Measurements from ENCODE around the gene DGCR6L.
"Not testable (repeated sequence)": the region's sequence is repeated elsewhere in the genome, so short reads cannot be mapped to it uniquely, and the experiment has no call there.

DGCR6L gene

GRCh38 chr22:20325996-20326395, 6.1 kb upstream of the DGCR6L start:
- not testable (repeated sequence) for DNase-seq (ENCODE audit: low read depth in 2 of 2)

- no peak for DNase-seq (ENCODE audit: low read depth in 2 of 2)
These were observed 4.3 kb upstream of the DGCR6L start for GRCh38 chr22:20324139-20324516.

- DNase-seq (ENCODE audit: low read depth in 2 of 2), result not testable (repeated sequence)
These were observed 1.8 kb upstream of the DGCR6L start for GRCh38 chr22:20321552-20322211.

- DNase-seq (ENCODE audit: low read depth in 2 of 2), result not testable (repeated sequence)
These were observed 1.0 kb upstream of the DGCR6L start for GRCh38 chr22:20320659-20321551.

DNA sequence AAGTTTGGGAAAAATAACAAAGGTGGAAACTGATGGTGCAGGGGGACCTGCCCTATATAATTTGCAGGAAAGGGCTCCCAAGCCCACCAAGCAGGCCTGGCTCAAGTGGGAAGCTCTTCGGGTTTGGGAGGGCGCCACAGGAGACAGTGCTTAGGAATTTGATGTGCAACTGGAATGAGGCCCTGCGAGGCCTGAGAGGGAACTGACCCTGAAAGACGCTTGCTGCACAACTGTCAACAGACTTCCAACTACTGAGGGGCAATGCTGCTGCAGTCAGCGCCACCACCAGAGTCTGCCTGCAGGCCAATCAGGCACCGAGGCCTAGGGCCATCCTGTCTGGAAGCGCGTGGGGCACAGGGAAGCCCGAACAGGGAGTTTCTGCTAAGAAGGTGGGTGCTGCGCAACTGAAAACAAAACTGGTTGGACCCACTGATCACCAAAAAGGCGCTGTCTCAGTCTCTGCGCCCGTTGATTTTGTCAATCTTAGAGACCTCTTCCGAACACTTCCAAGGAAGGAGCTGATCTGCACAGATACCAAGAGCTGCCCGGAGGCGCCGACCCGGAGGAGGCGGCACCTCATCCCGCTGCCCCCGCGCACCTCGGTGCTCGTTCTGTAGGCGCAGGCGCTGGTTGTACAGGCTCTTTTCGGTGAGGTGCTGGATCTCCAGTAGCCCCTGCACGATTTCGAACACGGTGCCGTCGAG, 667 bp downstream of the DGCR6L start:
- DNase-seq (ENCODE audit: low read depth in 2 of 2), result no peak

DNA sequence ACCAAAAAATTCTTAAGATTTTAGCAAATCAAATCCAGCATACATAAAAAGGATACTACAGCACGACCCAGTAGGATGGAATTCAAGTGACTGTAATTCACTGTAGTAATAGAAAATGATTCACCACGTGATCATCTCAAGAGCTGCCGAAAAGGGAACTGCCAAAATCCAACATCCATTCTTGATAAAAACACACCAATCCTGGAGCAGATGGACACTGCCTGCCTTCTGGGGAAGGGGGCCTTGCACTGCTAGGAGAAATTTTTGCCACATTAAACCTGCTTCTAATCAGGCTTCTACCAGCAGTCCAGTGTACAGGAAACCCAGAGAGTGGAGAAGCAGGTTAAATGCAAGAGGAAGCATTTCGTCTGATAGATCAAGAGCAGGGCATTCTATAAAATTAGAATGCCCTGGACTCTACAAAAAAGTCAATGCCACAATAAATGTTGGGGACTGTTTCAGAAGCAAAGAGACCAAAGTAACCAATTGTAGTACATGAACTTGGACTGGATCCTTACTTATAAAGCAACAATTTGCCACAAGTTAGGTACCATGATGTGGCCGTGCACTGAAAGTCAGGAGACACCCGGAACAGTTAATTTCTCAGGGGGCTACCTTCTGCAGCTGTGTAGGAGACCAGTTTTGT, 1.7 kb downstream of the DGCR6L start:
- DNase-seq (ENCODE audit: low read depth in 2 of 2), result not testable (repeated sequence)

DNA sequence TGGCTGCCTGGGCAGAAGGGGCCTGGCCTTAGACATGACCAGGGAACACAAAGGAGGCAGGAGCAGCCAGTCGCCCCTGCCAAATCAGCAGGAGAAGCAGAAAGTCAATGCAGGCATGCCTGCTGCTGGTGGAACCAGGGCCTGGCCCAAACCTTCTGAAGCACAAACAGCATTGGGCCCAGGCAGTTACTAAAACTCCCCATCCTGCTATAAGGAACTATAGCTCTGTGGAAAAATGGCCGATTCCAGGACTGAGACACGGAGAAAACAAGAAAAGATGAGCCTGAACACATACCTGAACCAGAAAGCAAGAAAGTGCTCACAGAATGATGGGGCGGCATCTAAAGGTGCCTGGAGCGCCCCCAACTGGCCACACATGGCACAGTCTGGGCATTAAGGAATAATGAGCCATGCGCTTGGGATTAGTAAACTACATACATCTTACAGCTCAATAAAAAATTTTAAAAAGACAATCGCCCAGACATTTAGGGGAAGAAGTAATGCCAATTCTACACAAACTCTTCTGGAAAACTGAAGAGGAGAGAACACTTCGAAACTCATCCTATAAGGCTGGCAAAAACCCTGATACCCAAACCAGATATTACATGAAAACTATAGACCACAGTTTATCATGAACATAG, 2.3 kb downstream of the DGCR6L start:
- DNase-seq (ENCODE audit: low read depth in 2 of 2), result not testable (repeated sequence)

- DNase-seq (ENCODE audit: low read depth in 2 of 2), result no peak
These were observed 2.9 kb downstream of the DGCR6L start for GRCh38 chr22:20316844-20317401.

GRCh38 chr22:20316217-20316843, 3.5 kb downstream of the DGCR6L start:
- no peak for DNase-seq (ENCODE audit: low read depth in 2 of 2)

DNA sequence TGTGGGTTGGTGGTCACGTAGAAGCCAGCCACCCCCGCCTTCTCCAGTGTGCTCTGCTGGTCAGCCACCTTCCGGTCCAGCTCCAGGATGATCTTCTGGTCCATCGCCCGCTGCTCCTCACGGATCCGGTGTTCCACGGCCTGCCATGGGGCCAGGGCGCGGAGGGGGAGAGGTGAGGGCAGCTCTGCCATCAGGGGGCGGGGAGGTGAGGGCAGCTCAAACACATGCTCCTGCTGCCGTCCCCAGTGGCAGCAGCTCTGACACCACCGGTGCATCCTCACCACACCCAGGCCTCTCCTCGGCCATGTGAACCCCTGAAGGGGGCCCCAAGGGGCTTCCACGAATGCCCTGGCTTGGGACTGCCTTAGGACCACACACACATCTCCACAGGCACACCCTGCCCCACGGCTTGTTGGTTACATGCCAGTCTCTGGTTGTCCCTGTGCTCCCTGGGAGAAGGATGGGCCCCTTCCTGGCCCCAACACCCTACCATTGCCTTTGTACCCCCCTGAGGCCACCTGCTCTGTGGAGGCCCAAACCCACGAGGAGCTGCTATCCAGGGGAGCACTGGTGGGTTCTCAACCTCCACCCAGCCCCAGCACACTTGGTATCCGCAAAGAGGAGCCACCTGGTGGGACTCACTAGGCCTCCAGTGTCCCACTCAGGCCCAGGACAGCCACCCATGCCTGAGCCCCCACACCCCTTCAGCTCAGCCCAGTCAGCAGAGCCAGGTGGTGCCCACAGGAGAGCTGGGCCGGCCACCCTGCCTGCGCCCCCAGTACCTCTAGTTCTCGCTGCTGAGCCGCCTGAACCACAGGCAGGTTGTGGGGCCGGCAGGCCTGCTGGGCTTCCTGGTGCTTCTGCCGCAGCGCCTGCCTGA, 4.3 kb downstream of the DGCR6L start:
- no peak for DNase-seq (ENCODE audit: low read depth in 2 of 2)

GRCh38 chr22:20314741-20315336, 5.0 kb downstream of the DGCR6L start:
- DNase-seq (ENCODE audit: low read depth in 2 of 2), result not testable (repeated sequence)

DNA sequence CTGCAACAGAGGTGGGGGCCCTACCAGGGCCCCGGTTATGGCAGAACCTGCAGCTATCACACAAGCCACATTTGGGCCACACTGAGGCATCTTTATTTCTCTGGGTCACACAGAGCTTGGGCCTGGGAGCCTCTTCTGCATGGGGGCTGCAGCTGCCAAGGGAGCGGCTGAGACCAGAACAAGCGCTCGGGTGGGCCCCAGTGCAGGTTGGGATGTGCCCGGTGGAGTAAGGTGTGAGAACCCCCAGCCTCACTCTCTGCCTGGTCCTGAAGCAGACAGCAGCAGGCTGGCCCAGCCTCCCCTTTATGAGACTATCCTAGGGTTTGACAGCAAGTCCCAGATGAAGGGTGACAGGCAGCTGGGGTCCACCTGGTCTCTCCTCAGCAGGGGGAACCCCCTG, 5.7 kb downstream of the DGCR6L start:
- DNase-seq (ENCODE audit: low read depth in 2 of 2), result not testable (repeated sequence)

- DNase-seq (ENCODE audit: low read depth in 2 of 2), result not testable (repeated sequence)
These were observed 6.4 kb downstream of the DGCR6L start for GRCh38 chr22:20313306-20314077.

GRCh38 chr22:20312396-20313191, 7.3 kb downstream of the DGCR6L start:
- DNase-seq (ENCODE audit: low read depth in 2 of 2), result no peak

- DNase-seq (ENCODE audit: low read depth in 2 of 2), result not testable (repeated sequence)
These were observed 8.4 kb downstream of the DGCR6L start for GRCh38 chr22:20311249-20312062.

DNA sequence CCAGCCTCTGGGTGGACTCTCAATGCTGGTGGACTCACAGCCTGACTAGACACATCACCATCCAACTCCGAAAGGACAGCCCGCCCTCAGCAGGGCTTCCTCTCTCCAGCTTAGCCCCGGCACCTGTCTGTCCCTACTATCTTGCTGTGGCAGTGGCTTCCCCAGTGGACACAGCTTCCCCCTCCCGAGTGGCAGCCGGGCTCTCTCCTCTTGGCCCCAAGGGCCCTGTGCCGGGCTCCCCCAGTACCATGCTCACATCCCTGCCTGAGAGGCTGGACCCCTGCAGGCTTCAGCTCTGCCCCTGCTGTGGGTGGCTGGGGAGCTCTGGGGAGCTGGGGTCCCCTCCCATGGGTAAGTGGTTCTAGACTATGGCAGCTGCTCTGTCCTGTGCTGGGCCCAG, 9.1 kb downstream of the DGCR6L start:
- DNase-seq (ENCODE audit: low read depth in 2 of 2), result not testable (repeated sequence)

- not testable (repeated sequence) for DNase-seq (ENCODE audit: low read depth in 2 of 2)
These were observed 9.7 kb downstream of the DGCR6L start for GRCh38 chr22:20310180-20310579.

Measured in fibroblast of skin of left biceps (primary cell).